NCI-H2081 (cell line): Measurements from ENCODE around the gene TNNI2.

Experiments used
- DNase-seq, 2 experiments: peaks; one replicate each; lab custom pipeline; 2025; lab: John Stamatoyannopoulos, UW

TNNI2 gene

DNA sequence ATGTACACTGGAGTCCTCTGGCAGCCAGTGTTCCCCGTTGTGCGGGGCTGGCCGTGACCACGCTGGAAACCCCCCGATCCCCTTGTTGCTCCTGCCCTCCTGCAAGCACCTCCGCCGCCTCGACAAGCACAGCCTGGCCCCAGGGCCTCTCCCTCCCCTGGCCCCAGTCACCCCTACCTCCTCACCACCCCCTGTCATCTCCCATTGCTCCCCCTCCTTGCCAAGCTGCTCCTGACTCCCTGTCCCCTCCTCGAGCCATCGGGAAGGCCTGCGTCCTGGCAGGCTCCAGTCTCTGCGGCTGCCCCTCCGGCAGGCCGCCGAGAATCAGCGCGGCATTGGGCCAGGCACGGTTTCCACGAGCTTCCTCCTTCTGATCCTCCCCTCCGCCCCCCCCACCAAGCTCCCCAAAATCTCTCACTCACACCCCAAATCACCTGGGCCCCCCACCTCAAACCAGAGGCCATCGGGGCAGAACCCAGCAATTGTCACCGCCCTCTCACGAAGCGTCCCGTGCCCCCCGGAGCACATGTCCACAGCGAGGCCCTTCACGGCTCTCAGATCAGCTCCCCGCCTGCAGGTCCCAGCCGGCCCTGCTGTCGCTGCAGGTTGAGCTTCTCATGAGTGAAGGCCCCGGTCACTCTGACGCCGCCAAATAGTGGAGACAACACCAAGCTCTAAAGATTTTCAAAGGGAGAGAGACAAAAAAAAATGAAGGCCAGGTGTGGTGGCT lies 8.4 kb downstream of the TNNI2 start:
- no peak for DNase-seq

DNA sequence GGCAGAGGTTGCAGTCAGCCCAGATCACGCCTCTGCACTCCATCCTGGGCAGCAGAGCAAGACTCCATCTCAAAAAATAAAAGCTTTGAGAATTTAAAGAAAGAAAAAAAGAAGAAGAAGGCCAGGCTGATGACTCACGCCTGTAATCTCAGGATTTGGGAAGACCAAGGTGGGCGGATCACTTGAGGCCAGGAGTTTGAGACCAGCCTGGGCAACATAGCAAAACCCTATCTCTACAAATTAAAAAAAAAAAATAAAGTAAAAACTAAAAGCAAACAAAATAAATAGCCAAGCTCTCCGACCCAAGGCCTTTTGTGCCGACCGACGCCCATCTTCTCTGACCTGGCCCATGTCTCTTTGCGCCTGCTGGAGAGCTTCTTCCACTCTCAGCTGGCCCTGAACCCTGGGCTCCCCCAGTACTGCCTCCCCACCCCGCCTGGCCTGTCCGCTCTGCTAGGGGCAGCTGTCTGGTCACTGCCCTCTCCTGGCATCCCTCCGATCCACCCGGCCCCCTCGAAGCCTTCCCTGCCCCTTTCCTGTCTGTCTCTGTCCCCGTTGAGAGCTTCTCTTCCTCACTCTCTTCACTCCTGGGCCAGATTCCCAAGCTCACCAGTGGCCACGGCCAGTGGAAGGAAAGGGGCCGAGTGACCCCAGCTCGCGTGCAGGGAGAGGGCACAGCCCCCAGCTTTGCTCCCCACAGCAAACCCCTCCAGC lies 9.3 kb downstream of the TNNI2 start:
- DNase-seq: no peak

DNA sequence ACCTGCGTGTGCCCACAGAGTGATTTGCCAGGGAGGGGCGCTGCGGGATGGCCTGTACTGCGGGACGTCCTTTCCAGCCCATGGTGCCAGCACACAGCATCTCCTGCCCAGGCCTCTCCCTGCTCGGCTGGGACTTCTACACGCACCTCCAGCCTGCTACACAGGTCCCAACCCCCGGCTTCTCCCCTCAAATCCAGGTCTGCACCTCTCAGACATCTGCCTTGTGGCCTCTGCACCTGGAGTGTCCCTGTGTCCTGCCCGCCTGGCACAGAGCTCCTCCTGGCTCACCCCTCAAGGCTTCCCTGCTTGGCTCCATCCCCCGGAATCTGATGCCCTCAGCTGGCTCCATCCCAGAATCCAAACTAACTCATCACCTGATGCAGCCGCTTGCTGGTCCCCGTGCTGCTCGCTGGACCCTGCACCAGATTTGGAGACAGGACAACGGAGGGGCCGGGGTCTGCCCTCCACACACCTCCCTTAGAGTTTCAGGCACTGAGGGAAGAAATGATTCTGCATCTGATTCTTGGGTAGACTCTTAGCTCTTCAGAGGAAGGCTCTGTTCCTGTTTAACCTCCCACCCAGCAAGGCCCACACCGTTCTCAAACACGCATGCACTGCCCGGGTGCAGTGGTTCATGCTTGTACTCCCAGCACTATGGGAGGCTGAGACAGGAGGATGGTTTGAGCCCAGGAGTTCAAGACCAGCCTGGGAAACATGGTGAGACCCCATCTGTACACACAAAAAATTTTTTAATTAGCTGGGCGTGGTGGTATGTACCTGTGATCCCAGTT lies 10.1 kb downstream of the TNNI2 start:
- DNase-seq: no peak

DNA sequence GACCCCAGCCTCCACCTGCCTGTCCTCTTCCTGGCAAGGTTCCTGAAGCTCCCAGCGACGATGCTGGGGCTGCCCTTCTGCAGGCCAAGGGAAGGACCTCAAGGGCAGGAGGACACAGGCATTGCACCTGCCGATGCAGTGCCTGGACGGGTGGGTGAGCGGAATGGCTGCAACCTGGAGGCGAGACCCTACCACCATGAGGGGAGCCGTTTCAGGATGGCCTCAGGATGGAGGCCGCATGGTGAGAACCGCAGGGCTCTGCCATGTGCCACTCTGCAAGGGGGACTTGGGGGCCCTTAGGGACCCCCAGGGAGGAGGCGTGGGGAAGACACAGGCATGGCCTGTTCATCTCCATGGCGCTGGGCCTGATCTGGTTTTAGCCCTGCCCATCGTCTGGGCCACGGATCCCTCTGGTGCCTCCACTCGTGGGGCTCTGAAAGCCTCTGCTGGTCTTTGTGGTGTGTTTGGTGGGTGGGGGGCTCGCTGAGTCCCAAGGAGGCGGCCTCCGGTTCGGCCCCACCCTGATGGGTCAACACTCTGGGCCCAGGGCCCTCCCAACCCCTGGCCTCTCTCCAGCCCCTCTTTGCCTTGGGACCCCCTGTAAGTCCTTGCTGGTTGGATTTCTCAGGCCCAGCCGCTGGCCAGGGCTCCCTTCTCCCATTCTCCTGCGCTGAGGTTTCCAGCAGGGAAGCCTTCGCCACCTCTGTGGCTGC lies 12.8 kb downstream of the TNNI2 start:
- no peak for DNase-seq

- DNase-seq: no peak
Measured at GRCh38 chr11:1852271-1852876, 13.6 kb downstream of the TNNI2 start.

- DNase-seq: no peak
Measured at GRCh38 chr11:1852877-1853276, 14.1 kb downstream of the TNNI2 start, which contains the start of gene LSP1. Gene LSP1 (plus strand): TSS chr11:1853084. CDS start chr11:1853145, 61 bp downstream.

DNA sequence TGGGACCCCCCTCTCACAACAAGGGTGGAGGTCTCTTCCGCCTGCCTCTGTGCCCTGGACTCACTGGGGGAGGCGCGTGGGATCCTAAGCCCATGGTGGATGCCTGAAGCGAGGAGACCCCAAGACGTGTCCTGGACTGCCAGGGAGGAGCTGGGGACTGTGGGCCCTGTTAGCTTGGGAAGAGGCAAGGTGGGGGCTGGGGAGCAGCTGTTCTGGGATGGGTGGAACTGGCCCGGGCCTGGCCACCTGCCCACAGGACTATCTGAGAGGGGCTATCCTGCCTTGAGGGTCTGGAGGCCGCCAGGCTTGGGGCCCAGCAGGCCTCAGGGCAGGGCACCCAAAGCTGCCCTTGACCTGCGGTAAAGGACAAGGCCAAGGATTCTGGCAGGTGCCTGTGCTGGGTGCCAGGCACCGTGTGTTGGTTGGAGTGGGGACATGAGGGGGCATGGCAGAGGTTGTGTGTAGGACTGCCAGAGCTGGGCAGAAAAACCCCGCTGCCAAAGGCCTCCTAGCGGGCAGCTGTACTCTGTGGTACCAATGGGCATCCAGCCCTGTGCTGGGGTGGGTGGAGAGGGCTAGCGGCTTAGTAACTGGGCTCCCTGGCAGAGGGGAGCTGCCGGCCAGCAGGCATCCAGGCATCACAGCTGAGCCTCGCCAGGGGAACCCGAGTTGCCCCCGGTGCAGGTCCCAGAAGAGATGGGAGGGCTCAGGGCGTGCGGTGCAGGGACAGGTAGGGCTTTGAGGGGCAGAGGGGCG lies 14.8 kb downstream of the TNNI2 start:
- DNase-seq: no peak

DNA sequence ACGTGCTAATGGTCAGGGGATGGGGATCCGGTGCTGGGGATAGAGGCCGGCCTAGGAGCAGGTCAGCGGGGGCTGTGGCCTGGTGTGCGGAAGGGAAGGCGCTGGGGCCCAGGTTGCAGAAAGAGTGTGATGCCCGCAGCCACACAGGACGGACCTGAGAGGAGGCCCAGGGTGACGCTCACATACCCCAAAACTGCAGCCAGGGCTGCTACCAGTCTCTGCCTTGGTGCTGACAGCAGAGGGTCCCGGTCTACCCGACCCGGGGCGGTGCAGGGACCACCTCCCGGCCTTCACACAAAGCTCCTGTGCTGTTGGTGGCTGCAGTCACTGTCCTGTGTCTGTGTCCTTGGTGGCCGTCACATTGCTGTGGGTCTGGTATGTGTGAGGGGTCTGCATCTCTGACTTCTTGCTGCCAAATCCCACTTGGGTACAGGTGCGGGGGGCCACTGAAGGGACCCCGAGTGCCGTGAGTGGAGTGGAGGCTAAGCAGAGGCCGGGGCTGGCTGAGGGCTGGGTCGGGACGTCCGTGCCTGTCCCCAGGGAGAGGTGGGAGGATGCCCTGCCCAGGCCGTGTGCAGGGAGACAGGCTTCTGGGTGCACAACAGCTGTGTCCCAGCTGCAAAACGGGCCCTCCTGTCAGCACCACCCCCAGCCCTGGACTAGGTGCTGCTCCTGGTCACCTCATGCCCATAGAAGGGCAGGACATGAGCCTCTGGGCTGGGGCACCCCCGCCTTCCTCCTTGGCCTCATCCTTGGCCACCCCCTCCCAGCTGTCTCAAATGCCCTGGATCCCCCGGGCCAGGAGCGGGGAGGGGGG lies 15.6 kb downstream of the TNNI2 start:
- DNase-seq: no peak

DNA sequence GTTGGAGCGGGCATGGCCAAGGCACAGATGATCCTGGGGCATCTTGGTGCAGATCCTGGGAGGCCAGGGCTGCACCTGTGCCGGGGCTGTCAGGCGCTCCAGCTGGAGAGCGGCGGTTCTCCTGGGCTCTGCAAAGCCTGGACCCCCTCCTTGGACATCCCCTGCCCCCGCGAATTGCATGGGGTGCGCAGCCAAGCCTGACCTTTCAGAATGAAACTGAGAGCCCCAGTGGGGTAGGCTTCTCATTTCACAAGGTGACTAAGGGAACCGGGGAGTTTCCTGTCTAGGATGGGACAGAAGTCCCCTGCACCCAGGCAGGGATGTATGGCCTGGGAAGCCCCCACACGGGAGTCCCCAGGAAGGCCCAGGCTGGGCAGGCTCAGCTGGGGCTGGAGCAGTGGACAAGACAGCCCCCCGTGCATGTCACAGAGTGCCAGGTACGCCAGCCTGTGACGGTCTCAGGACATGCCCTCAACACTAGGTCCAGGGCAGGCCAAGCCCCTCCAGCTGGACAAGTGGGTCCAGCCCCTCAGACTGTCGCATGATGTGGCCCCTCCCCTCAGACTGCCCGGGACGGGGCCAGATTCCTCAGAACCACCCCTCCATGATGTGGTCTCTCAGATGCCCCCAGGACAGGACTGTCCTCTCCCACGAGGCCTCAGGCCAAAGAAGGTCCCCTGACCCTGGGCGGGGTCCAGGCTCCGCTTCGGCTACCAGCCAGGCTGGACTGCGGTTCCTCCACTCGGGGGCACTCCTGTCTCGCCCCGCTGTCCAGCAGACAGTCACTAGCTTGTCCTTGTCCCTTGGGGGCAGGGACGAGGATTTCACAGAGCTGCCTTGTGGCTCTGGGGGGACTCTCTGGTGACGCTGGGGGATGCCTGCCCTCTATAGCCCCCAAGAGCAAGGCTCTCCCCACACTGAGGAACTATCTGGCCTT lies 16.4 kb downstream of the TNNI2 start:
- no peak for DNase-seq

DNA sequence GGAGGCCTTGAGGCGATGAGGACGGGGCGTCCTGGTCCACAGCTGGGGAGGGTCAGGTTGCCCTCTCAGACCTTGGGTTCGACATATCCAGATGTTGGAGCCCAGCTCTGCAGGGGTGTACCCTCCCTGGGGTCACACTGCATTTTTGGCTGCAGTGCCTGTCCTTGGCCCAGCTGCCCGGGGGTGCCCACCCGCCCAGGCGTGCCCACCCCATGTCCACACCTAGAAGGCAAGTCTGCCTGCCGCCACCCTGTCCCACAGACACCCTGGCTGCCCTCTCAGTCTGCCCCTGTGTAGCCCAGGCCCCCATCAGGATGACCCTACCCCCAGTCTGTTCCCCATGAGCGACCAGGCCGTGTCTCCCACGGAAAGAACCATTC lies 17.1 kb downstream of the TNNI2 start:
- DNase-seq: no peak

GRCh38 chr11:1856306-1857005 lies 17.7 kb downstream of the TNNI2 start:
- DNase-seq: no peak

DNA sequence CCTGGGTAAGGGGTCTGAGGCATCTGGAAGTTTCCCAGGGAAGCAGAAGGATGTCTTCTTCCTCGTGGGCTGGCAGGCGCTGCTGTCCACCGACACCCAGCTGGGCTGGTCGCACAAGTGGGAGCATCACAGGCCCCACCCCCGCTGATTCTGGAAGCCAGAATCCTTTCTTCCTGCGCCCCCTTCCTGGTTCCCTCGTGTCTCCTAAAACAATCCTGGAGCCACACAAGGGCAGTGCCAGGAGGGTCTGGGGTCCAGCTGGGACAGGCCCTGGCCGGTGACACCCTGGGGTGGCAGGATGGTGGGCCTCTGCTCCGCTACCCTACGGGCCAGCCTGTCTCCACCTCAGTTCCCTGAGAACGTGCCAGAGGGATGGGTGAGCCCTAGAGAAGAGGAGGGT lies 18.3 kb downstream of the TNNI2 start:
- no peak for DNase-seq

- DNase-seq: no peak
Measured at GRCh38 chr11:1858154-1858553, 19.4 kb downstream of the TNNI2 start.

GRCh38 chr11:1858576-1858975 lies 19.8 kb downstream of the TNNI2 start:
- no peak for DNase-seq

GRCh38 chr11:1859004-1859403 lies 20.2 kb downstream of the TNNI2 start:
- DNase-seq: no peak

GRCh38 chr11:1860108-1860507 lies 21.3 kb downstream of the TNNI2 start:
- no peak for DNase-seq

- no peak for DNase-seq
Measured at GRCh38 chr11:1861435-1862411, 22.9 kb downstream of the TNNI2 start.
